Spleen (tissue), 11 donors: ENCODE measurements around the gene VPS54. TPM values are rescaled to one million over a fixed set of nuclear protein-coding genes. Genes with fewer than 3 reads are reported as not detected.

Experiments used
- DNase-seq: peaks from one replicate; pipeline ENCODE4 v3.0.0-alpha.2; 2020
- H3K27ac ChIP-seq, 8 donors: fragments of 200-600 bp; sonication (generic) in 7 of 8; 1 replicate in 4 of 8; 2 replicates in 4 of 8; pipeline versions ENCODE4 v1.5.0 to v1.8.0; 2016 to 2021; ENCODE audit warnings: inconsistent platforms in 4 of 8, mild to moderate bottlenecking in 4 of 8, moderate library complexity in 1 of 8
- H3K27me3 ChIP-seq, 7 donors: fragments of 200-600 bp; sonication (generic) in 6 of 7; replicated peaks in 1 of 7; 1 replicate in 4 of 7; 2 replicates in 3 of 7; pipeline versions ENCODE4 v1.5.0 to v1.8.0; 2016 to 2021; ENCODE audit warnings: inconsistent platforms in 3 of 7, mild to moderate bottlenecking in 1 of 7
- H3K36me3 ChIP-seq, 6 donors: fragments of 200-600 bp; sonication (generic) in 5 of 6; 1 replicate in 4 of 6; 2 replicates in 2 of 6; pipeline versions ENCODE4 v1.5.0 to v1.8.0; 2016 to 2021; ENCODE audit warnings: inconsistent platforms in 2 of 6
- H3K4me1 ChIP-seq, 6 donors: fragments of 200-600 bp; sonication (generic) in 5 of 6; 1 replicate in 3 of 6; 2 replicates in 3 of 6; pipeline versions ENCODE4 v1.5.0 to v1.8.0; 2016 to 2021; ENCODE audit warnings: inconsistent platforms in 3 of 6
- H3K4me3 ChIP-seq, 8 donors: fragments of 200-600 bp; sonication (generic) in 7 of 8; 1 replicate in 4 of 8; 2 replicates in 4 of 8; pipeline versions ENCODE4 v1.5.0 to v1.8.0; 2016 to 2021; ENCODE audit warnings: inconsistent platforms in 4 of 8, mild to moderate bottlenecking in 4 of 8, moderate library complexity in 2 of 8
- H3K9me3 ChIP-seq, 8 donors: fragments of 200-600 bp; sonication (generic) in 7 of 8; 1 replicate in 4 of 8; 2 replicates in 4 of 8; pipeline versions ENCODE4 v1.5.0 to v1.8.0; 2016 to 2021; ENCODE audit warnings: inconsistent platforms in 4 of 8
- POLR2AphosphoS5 ChIP-seq, 3 donors: sonication (generic); formaldehyde crosslinking; IDR thresholded peaks; one replicate each; pipeline ENCODE4 v1.5.1; 2017; ENCODE audit warnings: antibody characterized with exemption in 3 of 3
- WGBS, 5 donors: extraction: QIAGEN DNeasy Blood & Tissue Kit in 3 of 5; methylation state at CpG; one replicate each; pipeline versions ENCODE4 v1.1.5 to v1.1.7; 2013 to 2018; 5-methylcytosine and 5-hydroxymethylcytosine counted together
- intact Hi-C: fragments of 100-400 bp; cut with DNase I; formaldehyde crosslinking; loops from one replicate; pipeline ENCODE4 v1.15.0; 2023; ENCODE audit warnings: low total_unique reads
- polyA plus RNA-seq, 3 donors: library from polyadenylated mRNA; stranded (reverse); fragments of 200-250 nt; gene quantifications; one replicate each; pipeline ENCODE4 v1.2.1, GENCODE V29; 2013
- small RNA-seq, 4 donors: library from RNA; depleted of rRNA; stranded (forward); fragments of <200 nt; gene quantifications; one replicate each; pipeline ENCODE3, GENCODE V24; 2016
- total RNA-seq, 7 donors: library from RNA; depleted of rRNA in 3 of 7; stranded (reverse); fragments of >200 nt in 3 of 7; fragmentation: NEBNext Ultra II Directional in 4 of 7; extraction: Animal tissue kit (Norgen Biotek cat#: 25700) in 4 of 7; gene quantifications; one replicate each; pipeline versions ENCODE4 v1.1.0 to v1.2.1, GENCODE V29; 2016 to 2021
- TF ChIP-seq, protein P1 (sequence below), 11 experiments: fragments of 200-600 bp in 7 of 11; fragments of 450-650 bp in 4 of 11; sonication (generic) in 4 of 11; IDR thresholded peaks in 8 of 11; conservative IDR thresholded peaks in 3 of 11; 1 replicate in 7 of 11; 2 replicates in 4 of 11; pipeline versions ENCODE4 v1.4.0 to v1.8.0; 2016 to 2021; ENCODE audit warnings: antibody characterized with exemption in 11 of 11, inconsistent platforms in 4 of 11, mild to moderate bottlenecking in 1 of 11
- donor health status: healthy with polysubstance abuse.
- donor health status: DM: no; HTN: no; CAD: no; lungs with moderate emphysema.
- donor health status: DM: no; HTN: no; CAD: no.
- donor health status: Bipolar disorder and iron deficiency.
- donor health status: healthy.
- donor health status: DM: no; HTN: no; CAD: no.
- donor health status: DM: yes; HTN: yes; CAD: no.

The VPS54 gene
- total and polyA plus RNA-seq, 10 donors: 9.2 to 31.3 (median 23.8) TPM

DNA sequence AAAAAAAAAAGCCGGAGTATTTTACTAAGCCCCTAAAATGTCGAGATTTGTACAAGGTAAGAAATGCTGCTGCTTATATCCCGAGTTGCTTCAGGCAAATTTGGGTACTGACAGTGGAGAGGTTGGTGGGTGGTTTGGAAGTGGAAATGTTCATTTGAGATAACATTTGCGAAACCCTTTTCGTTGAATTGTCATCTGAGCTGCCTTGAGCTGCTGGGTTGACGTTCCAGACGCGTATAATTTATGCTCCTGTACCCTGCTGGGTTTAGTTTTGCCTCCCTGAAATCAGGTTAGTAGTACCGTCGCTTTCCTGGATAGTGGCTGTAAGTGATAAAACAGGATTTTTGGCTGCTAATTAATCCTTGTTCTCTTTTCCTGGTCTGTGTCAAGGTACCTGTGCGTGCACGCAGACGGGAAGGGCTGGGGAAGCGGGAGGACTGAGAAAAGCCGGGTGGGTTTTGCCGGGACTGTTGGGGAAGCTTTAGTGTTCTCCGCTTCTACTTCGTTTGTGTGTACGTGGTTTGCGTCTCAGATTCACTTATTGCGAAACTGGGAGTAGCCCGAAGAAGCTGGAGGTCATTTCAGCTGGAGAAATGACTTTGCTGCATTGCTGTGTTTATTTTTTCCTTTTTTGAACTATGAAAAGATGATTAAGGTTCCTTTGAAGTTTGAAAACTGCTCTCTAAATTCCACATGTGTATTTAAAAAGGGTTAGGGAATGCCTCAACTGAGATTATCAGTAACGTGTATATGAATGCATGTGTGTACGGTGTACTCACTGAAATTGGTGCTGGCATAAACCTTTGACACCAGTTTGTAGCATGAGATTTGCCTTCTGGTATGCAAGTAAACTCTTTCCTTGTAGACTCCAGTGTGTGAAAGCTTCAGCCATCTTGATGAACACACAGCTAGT is 176.8 kb downstream of the VPS54 start:
- Histone ChIP-seq H3K27ac (peak overlapping the region; percentile 91 to 99 (median 99)), H3K4me3 (peak overlapping the region; percentile 77 to 94 (median 92)), H3K27me3 (no peaks in the 10 kb centered on the region), H3K9me3 (no peaks in the 10 kb centered on the region), H3K4me1 (peaks cover 16 to 66% (median 48%) of the 10 kb centered on the region in 6 donors), H3K36me3 (no peaks in the 10 kb centered on the region)
- 3 to 8% (median 6%) methylated on average over 24 of the region's 24 CpGs for WGBS, 5 donors
- intact Hi-C loops: no loop called here
- TF ChIP-seq, protein P1, sequence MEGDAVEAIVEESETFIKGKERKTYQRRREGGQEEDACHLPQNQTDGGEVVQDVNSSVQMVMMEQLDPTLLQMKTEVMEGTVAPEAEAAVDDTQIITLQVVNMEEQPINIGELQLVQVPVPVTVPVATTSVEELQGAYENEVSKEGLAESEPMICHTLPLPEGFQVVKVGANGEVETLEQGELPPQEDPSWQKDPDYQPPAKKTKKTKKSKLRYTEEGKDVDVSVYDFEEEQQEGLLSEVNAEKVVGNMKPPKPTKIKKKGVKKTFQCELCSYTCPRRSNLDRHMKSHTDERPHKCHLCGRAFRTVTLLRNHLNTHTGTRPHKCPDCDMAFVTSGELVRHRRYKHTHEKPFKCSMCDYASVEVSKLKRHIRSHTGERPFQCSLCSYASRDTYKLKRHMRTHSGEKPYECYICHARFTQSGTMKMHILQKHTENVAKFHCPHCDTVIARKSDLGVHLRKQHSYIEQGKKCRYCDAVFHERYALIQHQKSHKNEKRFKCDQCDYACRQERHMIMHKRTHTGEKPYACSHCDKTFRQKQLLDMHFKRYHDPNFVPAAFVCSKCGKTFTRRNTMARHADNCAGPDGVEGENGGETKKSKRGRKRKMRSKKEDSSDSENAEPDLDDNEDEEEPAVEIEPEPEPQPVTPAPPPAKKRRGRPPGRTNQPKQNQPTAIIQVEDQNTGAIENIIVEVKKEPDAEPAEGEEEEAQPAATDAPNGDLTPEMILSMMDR (IDR thresholded peaks at IDR 0.05 in 8 of 11, conservative IDR thresholded peaks at IDR 0.05 in 3 of 11): no peak
- peak in 2 of 3 donors; percentile 27 to 35 for TF ChIP-seq POLR2AphosphoS5 (IDR thresholded peaks at IDR 0.05)
- peak; percentile 79 for DNase-seq

Small RNA genes lying within 50 kb of the gene (small RNA-seq; reads per million reads assigned to genes)
- gene RF01293: 0 reads per million in 4 donors

Other genes starting within 250 kb of the VPS54 start
- gene UGP2, start 177.5 kb downstream of the VPS54 start, total RNA-seq: 100 to 1,000 TPM in 2 of 7 donors, 10 to 100 TPM in 5; 70.5 to 106 (median 91.2) TPM
- gene UGP2, start 177.5 kb downstream of the VPS54 start, polyA plus RNA-seq: 10 to 100 TPM; 46.3 to 63.2 (median 61.0) TPM
- 10 to 100 TPM; 52.5 to 70.1 (median 59.3) TPM for gene PELI1, start 125.0 kb upstream of the VPS54 start, total RNA-seq
- gene PELI1, start 125.0 kb upstream of the VPS54 start, polyA plus RNA-seq: 10 to 100 TPM; 14.5 to 17.2 (median 16.0) TPM